Body of pancreas (tissue), 4 donors: ENCODE measurements around the gene EED.

ENCODE experiments used
- CTCF ChIP-seq, 7 experiments: fragments of 450-650 bp in 4 of 7; fragments of 200-600 bp in 3 of 7; sonication (generic) in 3 of 7; IDR thresholded peaks; one replicate each; pipeline ENCODE4 v1.5.1; 2016 to 2019; ENCODE audit warnings: antibody characterized with exemption in 7 of 7
- POLR2A ChIP-seq, 3 donors: fragments of 450-650 bp; IDR thresholded peaks; one replicate each; pipeline ENCODE4 v1.6.1; 2016; ENCODE audit warnings: antibody characterized with exemption in 3 of 3, mild to moderate bottlenecking in 2 of 3

- TF ChIP-seq CTCF (IDR thresholded peaks at IDR 0.05) = no peak
- no peak for TF ChIP-seq POLR2A (IDR thresholded peaks at IDR 0.05)
Observed at GRCh38 chr11:86209806-86210657, 34.5 kb upstream of the EED start.
